Psoas muscle (tissue), 8 donors: ENCODE data around the gene YES1. TPM values are rescaled to one million over a fixed set of nuclear protein-coding genes. Genes with fewer than 3 reads are reported as not detected.
"Not testable (repeated sequence)": the region's sequence is repeated elsewhere in the genome, so short reads cannot be mapped to it uniquely, and the experiment has no call there.

Source experiments
- ATAC-seq, 4 donors: fragments of 200-7000 bp; cut with Tn5 transposase; one replicate each; pipeline ENCODE4 v1.9.1; 2020; ENCODE audit warnings: moderate library complexity in 3 of 4, mild to moderate bottlenecking in 2 of 4
- DNase-seq, 2 donors: peaks; one replicate each; pipeline ENCODE4 v3.0.0-alpha.2; 2020
- H3K27ac ChIP-seq: fragments of 200-600 bp; one replicate; pipeline ENCODE4 v1.8.0; 2022
- H3K27me3 ChIP-seq, 3 donors: fragments of 200-600 bp in 1 of 3; one replicate each; pipeline versions ENCODE4 v1.6.1 to v1.8.0; 2013 to 2022; ENCODE audit warnings: low read length in 2 of 3, mild to moderate bottlenecking in 2 of 3, moderate library complexity in 1 of 3; ENCODE audit not compliant: insufficient read depth in 3 of 3
- H3K36me3 ChIP-seq, 2 donors: fragments of 200-600 bp in 1 of 2; one replicate each; pipeline versions ENCODE4 v1.6.1 to v1.8.0; 2013 to 2022; ENCODE audit warnings: low read depth in 1 of 2, mild to moderate bottlenecking in 1 of 2, moderate library complexity in 1 of 2; ENCODE audit not compliant: insufficient read depth in 1 of 2
- H3K4me1 ChIP-seq: fragments of 200-600 bp; one replicate; pipeline ENCODE4 v1.8.0; 2022
- H3K4me3 ChIP-seq: fragments of 200-600 bp; one replicate; pipeline ENCODE4 v1.8.0; 2022; ENCODE audit warnings: mild to moderate bottlenecking
- H3K9me3 ChIP-seq: fragments of 200-600 bp; one replicate; pipeline ENCODE4 v1.8.0; 2022
- CTCF ChIP-seq: fragments of 200-600 bp; IDR thresholded peaks from one replicate; pipeline ENCODE4 v1.8.0; 2022; ENCODE audit warnings: antibody characterized with exemption
- WGBS, 3 donors: extraction: QIAGEN DNeasy Blood & Tissue Kit; methylation state at CpG; one replicate each; pipeline versions ENCODE4 v1.1.6 to v1.1.7; 2013; 5-methylcytosine and 5-hydroxymethylcytosine counted together
- intact Hi-C, 2 donors: fragments of 100-400 bp; cut with DNase I; formaldehyde crosslinking; loops; one replicate each; pipeline versions ENCODE4 v1.11.0 to v1.14.2; 2022
- polyA plus RNA-seq, 3 donors: library from polyadenylated mRNA; stranded (reverse); fragments of 200-250 nt; gene quantifications; one replicate each; pipeline ENCODE4 v1.2.3, GENCODE V29; 2013
- total RNA-seq, 4 donors: library from RNA; stranded (reverse); fragmentation: NEBNext Ultra II Directional in 2 of 4; extraction: Animal tissue kit (Norgen Biotek cat#: 25700) in 2 of 4; gene quantifications; one replicate each; pipeline versions ENCODE4 v1.2.1 to v1.2.4, GENCODE V29; 2021 to 2023
- donor health status: healthy with polysubstance abuse.
- donor health status: DM: no; HTN: no; CAD: no; lungs with moderate emphysema.
- donor health status: Bipolar disorder and iron deficiency.
- donor health status: healthy.
- donor health status: DM: yes; HTN: yes; CAD: no.
- donor health status: DM: no; HTN: no; CAD: no.
- donor health status: DM: no; HTN: no; CAD: no.
- donor health status: DM: yes; HTN: yes; CAD: no.

The YES1 gene
- total and polyA plus RNA-seq, 7 donors = 8.7 to 29.5 (median 14.6) TPM

- Histone ChIP-seq H3K36me3 (peaks cover 0 to 41% of the 10 kb centered on the region in 2 donors), H3K4me3 (no peak overlapping the region), H3K27ac (no peak overlapping the region), H3K9me3 (no peaks in the 10 kb centered on the region), H3K27me3 (no peaks in the 10 kb centered on the region), H3K4me1 (no peaks in the 10 kb centered on the region)
- TF ChIP-seq CTCF = no peak
- DNase-seq (no peak), ATAC-seq (no peak)
- WGBS, 3 donors = 90 to 96% (median 95%) methylated on average over 3 of the region's 3 CpGs
- intact Hi-C loops = no loop called here
These were observed 126.6 kb downstream of the YES1 start for GRCh38 chr18:685438-685837.

GRCh38 chr18:683531-683930 lies 128.5 kb downstream of the YES1 start:
- Histone ChIP-seq H3K36me3 (peaks cover 0 to 49% of the 10 kb centered on the region in 2 donors), H3K9me3 (no peaks in the 10 kb centered on the region)
- ATAC-seq = no peak

GRCh38 chr18:682833-683232 lies 129.2 kb downstream of the YES1 start:
- intact Hi-C loops = no loop called here
- TF ChIP-seq CTCF = no peak
- no peak for ATAC-seq
- H3K9me3 ChIP-seq = no peaks in the 10 kb centered on the region
- peaks cover 0 to 51% of the 10 kb centered on the region in 2 donors for H3K36me3 ChIP-seq
- DNase-seq = no peak
- H3K27ac ChIP-seq = no peak overlapping the region
- H3K4me1 ChIP-seq = no peaks in the 10 kb centered on the region
- no peak overlapping the region for H3K4me3 ChIP-seq
- H3K27me3 ChIP-seq = no peaks in the 10 kb centered on the region

More at GRCh38 chr18:683531-683930, 128.5 kb downstream of the YES1 start:
- intact Hi-C loops = no loop called here
- Histone ChIP-seq H3K27ac (no peak overlapping the region), H3K4me1 (no peaks in the 10 kb centered on the region), H3K27me3 (no peaks in the 10 kb centered on the region), H3K4me3 (no peak overlapping the region)
- TF ChIP-seq CTCF = no peak
- 83 to 88% (median 84%) methylated on average over 5 of the region's 5 CpGs for whole genome bisulfite sequencing, 3 donors
- DNase-seq = no peak

- H3K4me3 ChIP-seq, H3K9me3 ChIP-seq, intact Hi-C loops, H3K27ac ChIP-seq, H3K27me3 ChIP-seq, DNase-seq, H3K4me1 ChIP-seq, ATAC-seq: not testable (repeated sequence)
- 94 to 96% (median 95%) methylated on average over 9 of the region's 9 CpGs for WGBS, 3 donors
- H3K36me3 ChIP-seq = peaks cover 0 to 55% of the 10 kb centered on the region in 2 donors
These were observed 129.6 kb downstream of the YES1 start for GRCh38 chr18:682416-682815.

GRCh38 chr18:681985-682384 lies 130.1 kb downstream of the YES1 start:
- H3K27ac ChIP-seq = no peak overlapping the region
- peaks cover 0 to 59% of the 10 kb centered on the region in 2 donors for H3K36me3 ChIP-seq
- TF ChIP-seq CTCF = no peak
- no peaks in the 10 kb centered on the region for H3K9me3 ChIP-seq
- DNase-seq (no peak), ATAC-seq (no peak)
- 88 to 96% (median 93%) methylated on average over 5 of the region's 5 CpGs for WGBS, 3 donors
- no peaks in the 10 kb centered on the region for H3K27me3 ChIP-seq
- no peaks in the 10 kb centered on the region for H3K4me1 ChIP-seq
- H3K4me3 ChIP-seq = no peak overlapping the region
- intact Hi-C loops = no loop called here
